Caki2 (cell line): ENCODE results near the gene PIMREG. TPM values are rescaled to one million over a fixed set of nuclear protein-coding genes. Genes with fewer than 3 reads are reported as not detected.

Source experiments
- DNase-seq: peaks from one replicate; pipeline ENCODE4 v3.0.0-alpha.2; 2015; ENCODE audit warnings: low read depth
- in situ Hi-C: cut with HindIII; loops from 2 replicates; pipeline ENCODE4 v1.10.0; 2016; ENCODE audit warnings: low sequenced_read_pairs, low pct_unique_long_range_greater_than_20kb, mixed read lengths
- total RNA-seq: library from RNA; depleted of rRNA; stranded (reverse); fragments of >200 nt; shearing (Covaris generic); gene quantifications from 2 replicates; pipeline ENCODE4 v1.2.3, GENCODE V29; 2014; ENCODE audit warnings: low replicate concordance

Gene PIMREG
- total RNA-seq, 1 experiment from 2014 or later = 59.2 TPM

GRCh38 chr17:6456914-6457687, 12.8 kb downstream of the PIMREG start:
- in situ Hi-C loops = no loop called here
- peak; percentile 61 for DNase-seq

- DNase-seq = no peak
- in situ Hi-C loops = no loop called here
These were observed 13.6 kb downstream of the PIMREG start for GRCh38 chr17:6457688-6458459.

GRCh38 chr17:6458460-6458950, 14.2 kb downstream of the PIMREG start:
- DNase-seq = no peak
- in situ Hi-C loops = no loop called here

DNA sequence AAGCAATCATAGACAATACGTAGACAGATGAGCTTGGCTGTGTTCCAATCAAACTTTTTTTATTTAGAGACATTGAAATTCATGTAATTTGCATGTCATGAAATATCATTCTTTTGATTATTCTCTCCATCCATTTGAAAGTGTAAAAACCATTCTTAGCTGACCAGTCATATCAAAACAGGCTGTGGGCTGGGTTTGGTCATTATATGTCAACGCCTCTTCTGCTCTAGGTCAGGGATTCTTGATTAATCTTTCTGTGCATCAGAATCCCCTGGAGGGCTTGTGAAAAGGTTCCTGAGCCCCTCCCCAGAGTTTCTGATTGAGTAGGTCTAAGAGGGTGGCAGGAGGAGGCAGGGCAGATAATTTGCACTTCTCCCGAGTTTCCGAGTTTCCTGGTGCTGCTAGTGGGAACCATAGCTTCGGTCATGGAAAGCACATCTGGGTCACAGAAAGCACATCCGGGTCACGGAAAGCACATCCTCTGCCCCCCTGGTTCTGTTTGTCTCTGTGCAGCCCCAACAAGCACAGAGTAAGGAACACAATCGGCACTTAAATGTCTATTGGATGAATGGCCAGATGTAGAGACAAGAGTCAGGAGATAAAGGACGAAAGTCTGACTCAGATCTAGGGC, 16.4 kb downstream of the PIMREG start:
- in situ Hi-C loops = no loop called here
- DNase-seq = no peak

DNA sequence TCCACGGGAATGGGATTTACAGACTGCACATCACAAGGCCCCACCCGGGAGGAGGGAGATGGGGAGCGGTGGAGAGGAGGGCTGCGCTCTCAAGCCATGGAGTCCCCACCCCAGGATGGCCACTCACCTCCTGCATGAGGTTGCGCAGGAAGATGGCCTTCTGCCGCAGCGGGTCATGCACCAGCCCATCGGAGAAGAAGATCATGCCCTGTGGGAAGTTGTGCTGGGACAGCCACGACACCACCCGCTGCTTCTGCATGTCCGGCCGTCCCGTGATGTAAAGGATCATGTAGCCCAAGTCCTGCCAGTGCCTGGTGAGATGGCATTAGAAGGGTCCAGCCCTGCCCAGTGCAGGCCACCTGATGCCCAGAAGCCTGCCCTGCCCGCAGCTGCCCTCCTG, 17.0 kb downstream of the PIMREG start:
- DNase-seq = no peak
- in situ Hi-C loops = no loop called here

DNA sequence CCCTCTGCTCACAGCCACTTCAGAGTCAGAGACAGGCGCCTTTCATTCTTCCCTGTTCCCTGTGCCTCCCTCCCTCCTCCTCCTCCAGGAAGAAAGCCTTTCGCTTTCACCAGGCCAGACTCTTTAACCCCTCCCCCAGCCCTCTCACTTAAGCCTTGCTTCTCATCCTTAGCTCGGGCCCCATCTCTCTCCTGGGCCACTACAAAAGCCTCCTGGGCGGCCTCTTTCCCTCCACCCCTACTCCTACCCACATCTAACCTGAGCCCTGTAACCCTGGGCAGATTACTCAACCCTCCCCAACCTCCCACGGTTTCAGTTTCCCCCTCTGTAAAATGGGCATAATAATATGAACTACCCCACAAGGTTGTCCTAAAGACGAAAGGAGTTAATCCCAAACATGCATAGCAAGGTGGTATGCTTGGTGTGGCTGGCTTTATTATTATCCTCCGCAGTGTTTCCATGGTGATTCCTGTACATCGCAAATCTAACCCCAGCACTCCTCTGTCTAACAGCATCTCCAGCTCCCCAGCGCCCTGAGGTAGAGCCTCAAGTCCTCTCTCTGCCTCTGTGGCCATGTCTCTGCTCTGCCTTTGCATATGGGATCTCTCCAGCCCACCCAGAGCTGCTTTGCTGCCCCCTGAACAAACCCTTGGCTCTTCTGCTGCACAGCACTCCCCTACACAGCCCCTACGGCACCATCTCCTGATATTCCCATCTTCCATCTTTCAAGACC, 17.7 kb downstream of the PIMREG start:
- DNase-seq = no peak
- in situ Hi-C loops = no loop called here

DNA sequence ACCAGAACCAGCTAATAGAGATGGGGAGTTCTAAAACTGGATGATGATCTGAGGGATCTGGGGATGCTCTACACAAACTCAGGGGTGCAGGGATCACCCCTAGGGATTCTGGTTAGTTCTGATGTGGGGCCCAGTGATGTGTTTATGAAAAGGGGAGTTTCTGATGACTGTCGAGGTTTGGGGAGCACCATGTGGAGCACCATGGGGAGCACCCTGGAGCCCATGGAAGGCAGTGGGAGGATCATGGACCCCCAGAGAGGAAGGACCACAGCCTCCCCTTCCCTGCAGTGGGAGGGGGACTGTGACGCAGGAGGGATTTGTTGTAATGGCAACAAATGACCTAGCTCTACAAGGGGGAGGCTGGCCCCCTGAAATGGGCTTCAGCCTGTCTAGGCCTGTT, 18.4 kb downstream of the PIMREG start:
- DNase-seq = no peak
- in situ Hi-C loops = no loop called here

DNA sequence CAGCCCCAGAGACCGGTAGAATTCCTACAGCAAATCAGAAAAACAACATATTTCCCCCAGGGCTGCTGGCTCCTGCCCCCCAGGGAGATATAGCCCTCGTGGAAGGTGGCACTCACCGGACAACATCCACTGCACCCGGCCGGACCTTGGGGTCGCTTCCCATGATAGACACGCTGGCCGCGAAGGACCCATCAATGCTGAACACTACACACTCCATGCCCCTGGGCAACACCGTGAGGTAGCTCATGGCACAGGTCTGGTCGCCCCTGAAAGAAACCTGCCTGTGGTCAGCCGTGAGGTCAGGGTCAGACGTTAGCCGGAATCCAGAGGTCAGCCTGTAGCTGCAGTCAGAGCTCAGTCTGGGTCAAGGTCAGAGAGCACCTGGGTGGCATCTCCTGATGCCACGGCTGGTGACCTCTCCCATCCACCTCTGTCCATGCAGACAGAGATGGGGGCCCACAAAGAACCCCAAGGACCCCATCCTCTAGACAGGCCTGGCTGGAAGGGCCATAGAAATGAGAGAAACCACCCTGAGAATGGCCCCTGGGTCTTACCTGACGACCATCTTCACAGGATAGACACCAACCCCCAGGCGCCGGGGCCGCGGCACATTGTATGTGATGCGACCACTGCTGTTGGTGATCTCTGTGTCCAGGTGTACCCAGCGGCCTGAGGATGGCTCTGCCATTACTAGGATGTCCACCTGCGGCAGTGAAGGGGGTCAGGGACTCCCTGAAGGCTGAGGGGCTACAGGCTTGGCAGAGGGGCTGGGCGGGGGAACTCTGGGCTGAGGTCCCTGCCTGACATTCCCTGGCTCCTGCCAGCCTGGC, 19.6 kb downstream of the PIMREG start:
- in situ Hi-C loops = no loop called here
- DNase-seq = no peak

DNA sequence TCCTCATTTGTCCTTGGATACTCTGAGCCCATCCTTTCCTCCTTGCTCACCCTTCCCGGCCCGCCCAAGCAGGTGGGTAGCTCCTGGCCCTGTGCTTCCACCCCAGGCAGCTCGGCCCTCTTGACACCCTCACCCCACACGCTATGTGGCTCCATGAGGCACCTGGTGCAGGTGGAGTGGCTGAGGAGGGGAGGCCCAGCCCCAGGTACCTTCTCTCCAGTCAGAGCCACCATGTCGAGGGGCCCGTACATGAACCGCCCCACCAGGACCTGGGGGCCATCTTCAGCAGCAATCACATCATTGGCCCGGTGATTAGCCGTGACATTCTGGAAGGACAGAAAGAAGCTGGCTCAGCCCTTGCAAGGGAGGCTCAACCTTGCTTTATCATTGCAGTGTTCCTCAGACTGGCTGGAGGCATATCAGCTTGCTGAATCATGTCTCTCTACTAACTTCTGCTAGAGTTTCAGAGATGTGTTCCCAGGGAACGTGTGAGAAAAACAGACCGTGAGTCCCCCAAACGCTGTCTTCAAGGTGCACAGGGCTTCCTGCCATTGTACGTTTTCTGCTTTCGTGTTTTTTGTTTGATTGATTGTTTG, 20.3 kb downstream of the PIMREG start:
- in situ Hi-C loops = no loop called here
- DNase-seq = no peak

- DNase-seq = no peak
- in situ Hi-C loops = no loop called here
These were observed 21.1 kb downstream of the PIMREG start for GRCh38 chr17:6465206-6466003.

DNA sequence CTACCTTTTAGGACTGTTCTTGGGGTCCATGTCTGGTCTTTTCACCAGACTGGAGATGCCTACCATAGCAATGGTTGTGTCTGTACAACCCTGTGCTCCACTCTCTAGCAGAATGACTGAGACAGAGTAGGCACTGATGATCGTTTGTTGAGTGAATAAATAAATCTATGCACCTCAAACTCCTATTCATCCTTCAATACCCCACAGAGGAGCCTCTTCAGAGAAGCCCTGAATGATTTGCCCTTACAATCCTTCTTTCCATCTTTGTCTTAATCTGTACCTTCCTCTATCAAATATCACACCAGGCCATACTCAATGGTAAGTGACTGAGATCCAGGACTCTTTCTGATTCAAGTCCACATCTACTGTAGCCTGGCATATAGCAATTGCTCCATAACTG, 23.3 kb downstream of the PIMREG start:
- no peak for DNase-seq
- in situ Hi-C loops = no loop called here

DNA sequence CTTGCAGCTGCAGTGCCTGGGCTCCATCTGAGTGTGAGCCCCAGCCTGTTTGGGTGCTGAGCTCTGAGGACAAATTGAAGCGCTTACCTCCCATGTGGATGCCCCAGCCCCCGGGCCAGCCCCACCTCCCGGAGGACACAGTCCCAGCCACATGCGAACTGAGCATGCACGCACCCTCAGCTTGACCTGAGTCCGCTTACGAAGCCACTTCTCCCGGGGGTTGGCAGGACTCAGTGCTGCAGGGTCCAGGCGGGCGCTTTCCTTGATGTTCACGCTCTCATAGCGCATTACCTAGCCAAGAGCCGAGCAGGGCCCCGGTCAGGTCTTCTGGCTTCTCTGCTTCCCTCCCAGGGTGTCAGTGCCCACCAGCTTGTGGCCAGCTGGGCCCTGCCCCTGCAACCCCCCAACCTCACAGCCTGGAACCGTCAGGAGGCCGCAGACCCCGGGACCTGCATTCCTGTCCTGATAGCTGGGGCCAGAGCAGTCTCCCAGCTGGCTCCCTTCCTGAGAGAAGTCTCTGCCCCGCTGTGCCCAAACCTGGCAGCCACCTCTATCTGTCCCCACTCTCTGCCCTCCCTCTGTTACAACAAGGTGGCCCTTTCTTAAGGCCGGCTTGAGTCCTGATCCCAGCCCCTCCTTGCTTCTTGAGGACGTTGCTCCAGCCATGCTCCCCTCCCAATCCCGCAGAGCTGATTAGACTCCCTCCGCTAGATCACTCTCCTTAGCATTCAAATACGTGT, 24.0 kb downstream of the PIMREG start:
- in situ Hi-C loops = no loop called here
- DNase-seq = no peak

GRCh38 chr17:6470146-6470718, 26.0 kb downstream of the PIMREG start:
- in situ Hi-C loops = no loop called here
- DNase-seq = no peak

DNA sequence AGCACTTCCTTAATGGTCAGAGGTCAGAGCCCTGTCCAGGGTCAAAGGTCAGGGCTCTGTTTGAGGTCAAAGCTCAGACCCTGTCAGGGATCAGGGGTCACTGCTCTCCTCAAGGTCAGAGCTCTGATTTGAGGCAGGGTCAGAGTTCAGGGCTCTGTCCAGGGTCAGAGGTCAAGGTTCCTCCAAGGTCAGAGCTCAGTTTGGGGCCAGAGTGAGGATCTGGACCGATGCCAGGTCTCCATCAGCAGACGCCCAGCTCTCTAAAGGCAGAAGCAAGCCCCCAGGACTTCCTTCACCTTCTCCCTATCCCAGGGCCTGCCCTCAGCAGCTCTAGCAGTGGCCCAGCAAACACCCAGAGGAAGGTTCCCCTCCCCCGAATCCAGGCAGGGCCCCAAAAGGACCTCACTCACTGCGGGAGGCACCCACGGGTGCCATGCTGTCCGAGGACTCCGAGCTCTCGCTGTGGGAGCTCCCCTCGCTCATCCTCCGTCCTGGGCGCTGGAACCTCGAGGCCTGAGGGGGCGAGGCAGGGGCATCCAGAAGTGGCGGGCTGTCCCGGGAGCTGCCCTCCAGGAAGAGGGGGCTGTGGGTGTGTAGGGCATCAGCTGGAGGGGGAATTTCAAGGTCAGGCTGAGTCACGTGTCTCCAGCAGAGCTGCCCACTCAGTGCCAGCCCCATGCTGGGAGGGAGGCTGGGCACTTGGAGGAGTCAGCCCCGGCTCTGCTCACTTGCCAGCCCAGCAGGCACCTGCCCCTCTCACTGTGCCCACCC, 26.7 kb downstream of the PIMREG start:
- in situ Hi-C loops = no loop called here
- DNase-seq = no peak
